Measurements from ENCODE around the gene LTBP1.

LTBP1 gene

GRCh38 chr2:33347856-33348255 lies 401.1 kb downstream of the LTBP1 start:
- Histone ChIP-seq H3K27me3 (ENCODE audit: insufficient read depth, poor library complexity, severe bottlenecking) (no peaks in the 10 kb centered on the region), H3K27ac (ENCODE audit: poor library complexity, severe bottlenecking) (no peak overlapping the region), H3K4me3 (ENCODE audit: severe bottlenecking) (no peak overlapping the region), H3K36me3 (ENCODE audit: low read depth) (no peaks in the 10 kb centered on the region), H3K9me3 (ENCODE audit: severe bottlenecking) (no peaks in the 10 kb centered on the region), H3K4me1 (ENCODE audit: insufficient read depth, poor library complexity, severe bottlenecking) (no peaks in the 10 kb centered on the region)
- TF ChIP-seq CTCF (IDR thresholded peaks at IDR 0.05; ENCODE audit: poor library complexity, severe bottlenecking), result no peak
- ATAC-seq (ENCODE audit: low read depth), result no peak
- no peak for DNase-seq (ENCODE audit: low spot score)

DNA sequence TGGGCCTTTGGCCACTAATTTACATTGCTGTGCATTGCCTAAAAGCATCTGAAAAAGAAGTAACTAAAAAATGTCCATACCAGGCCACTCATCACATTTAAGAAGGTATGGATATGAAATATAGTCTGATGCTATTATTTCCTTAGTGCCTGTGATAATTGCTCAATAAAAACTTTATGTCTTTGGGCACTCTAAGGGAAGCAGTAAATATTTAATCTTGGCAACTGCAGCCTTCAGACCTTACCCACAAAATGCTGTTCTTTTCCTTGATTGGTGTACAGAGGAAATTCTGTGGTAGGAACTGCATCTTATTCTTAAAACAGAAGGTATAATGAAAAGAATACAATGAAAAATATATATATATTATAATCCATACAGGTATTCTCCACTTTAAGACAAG lies 403.9 kb downstream of the LTBP1 start:
- H3K4me3 ChIP-seq (ENCODE audit: severe bottlenecking), result no peak overlapping the region
- H3K9me3 ChIP-seq (ENCODE audit: severe bottlenecking), result no peaks in the 10 kb centered on the region
- no peak overlapping the region for H3K27ac ChIP-seq (ENCODE audit: poor library complexity, severe bottlenecking)
- no peaks in the 10 kb centered on the region for H3K4me1 ChIP-seq (ENCODE audit: insufficient read depth, poor library complexity, severe bottlenecking)
- no peak for ATAC-seq (ENCODE audit: low read depth)
- no peak for DNase-seq (ENCODE audit: low spot score)
- no peak for TF ChIP-seq CTCF (IDR thresholded peaks at IDR 0.05; ENCODE audit: poor library complexity, severe bottlenecking)
- H3K36me3 ChIP-seq (ENCODE audit: low read depth), result no peaks in the 10 kb centered on the region
- H3K27me3 ChIP-seq (ENCODE audit: insufficient read depth, poor library complexity, severe bottlenecking), result no peaks in the 10 kb centered on the region

DNA sequence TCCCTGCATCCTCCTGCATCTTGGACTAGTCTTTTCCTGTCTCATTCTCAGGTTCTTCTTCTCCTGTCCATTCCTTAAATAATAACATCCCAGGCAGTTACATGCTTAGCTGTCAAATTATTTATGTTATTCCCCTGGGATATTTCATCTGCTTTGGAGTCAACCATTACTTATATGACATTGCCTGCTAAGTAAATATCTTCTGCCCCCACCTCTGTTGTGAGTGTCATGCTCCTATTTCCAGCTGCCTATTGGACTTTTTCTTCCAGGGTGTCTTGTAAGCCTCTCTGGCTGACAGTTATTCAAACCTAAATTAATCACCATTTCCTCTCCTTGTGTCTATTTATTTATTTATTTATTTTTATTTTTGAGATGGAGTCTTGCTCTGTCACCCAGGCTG lies 405.0 kb downstream of the LTBP1 start:
- Histone ChIP-seq H3K9me3 (ENCODE audit: severe bottlenecking) (no peaks in the 10 kb centered on the region), H3K27ac (ENCODE audit: poor library complexity, severe bottlenecking) (no peak overlapping the region), H3K36me3 (ENCODE audit: low read depth) (no peaks in the 10 kb centered on the region), H3K27me3 (ENCODE audit: insufficient read depth, poor library complexity, severe bottlenecking) (no peaks in the 10 kb centered on the region), H3K4me3 (ENCODE audit: severe bottlenecking) (no peak overlapping the region), H3K4me1 (ENCODE audit: insufficient read depth, poor library complexity, severe bottlenecking) (no peaks in the 10 kb centered on the region)
- no peak for ATAC-seq (ENCODE audit: low read depth)
- no peak for TF ChIP-seq CTCF (IDR thresholded peaks at IDR 0.05; ENCODE audit: poor library complexity, severe bottlenecking)
- no peak for DNase-seq (ENCODE audit: low spot score)

- no peaks in the 10 kb centered on the region for H3K36me3 ChIP-seq (ENCODE audit: low read depth)
Observed at GRCh38 chr2:33354981-33355380, 408.2 kb downstream of the LTBP1 start.

More at GRCh38 chr2:33354981-33355380, 408.2 kb downstream of the LTBP1 start:
- no peaks in the 10 kb centered on the region for H3K4me1 ChIP-seq (ENCODE audit: insufficient read depth, poor library complexity, severe bottlenecking)
- ATAC-seq (ENCODE audit: low read depth) (peak; percentile 74), DNase-seq (ENCODE audit: low spot score) (no peak)
- TF ChIP-seq CTCF (IDR thresholded peaks at IDR 0.05; ENCODE audit: poor library complexity, severe bottlenecking), result no peak
- H3K27me3 ChIP-seq (ENCODE audit: insufficient read depth, poor library complexity, severe bottlenecking), result no peaks in the 10 kb centered on the region
- H3K4me3 ChIP-seq (ENCODE audit: severe bottlenecking), result no peak overlapping the region
- H3K27ac ChIP-seq (ENCODE audit: poor library complexity, severe bottlenecking), result no peak overlapping the region
- no peaks in the 10 kb centered on the region for H3K9me3 ChIP-seq (ENCODE audit: severe bottlenecking)

Measured in RWPE2 (cell line).